OCI-LY1 (cell line): Measurements from ENCODE around the gene DNAAF8.
A peak's percentile ranks its signal among the peaks of the same experiment; 100 is the strongest.

ENCODE experiments used
- H2AFZ ChIP-seq: fragments of 200-600 bp; sonication (generic), shearing (Covaris generic); 2 replicates; pipeline ENCODE4 v1.6.0; 2014; ENCODE audit warnings: antibody characterized with exemption, mild to moderate bottlenecking, low read length
- H3F3A ChIP-seq: fragments of 200-600 bp; sonication (generic), shearing (Covaris generic); 2 replicates; pipeline ENCODE4 v1.6.0; 2014; ENCODE audit warnings: mild to moderate bottlenecking, antibody characterized with exemption, low read length, moderate library complexity; ENCODE audit not compliant: insufficient read depth
- H3K27ac ChIP-seq: fragments of 200-600 bp; sonication (generic); 2 replicates; pipeline ENCODE4 v1.5.1; 2014; ENCODE audit warnings: low read length, mixed run types, mild to moderate bottlenecking, low read depth; ENCODE audit not compliant: poor library complexity, severe bottlenecking
- H3K27me3 ChIP-seq: fragments of 200-600 bp; sonication (generic); 2 replicates; pipeline ENCODE4 v1.6.0; 2014; ENCODE audit warnings: antibody characterized with exemption, mild to moderate bottlenecking, low read length, moderate library complexity; ENCODE audit not compliant: insufficient read depth
- H3K36me3 ChIP-seq: fragments of 200-600 bp; sonication (generic); 2 replicates; pipeline ENCODE4 v1.6.1; 2014; ENCODE audit warnings: mild to moderate bottlenecking, antibody characterized with exemption, low read length, moderate library complexity, mixed read lengths; ENCODE audit not compliant: insufficient read depth
- H3K4me1 ChIP-seq: fragments of 200-600 bp; sonication (generic); 2 replicates; pipeline ENCODE4 v1.5.1; 2014; ENCODE audit warnings: mild to moderate bottlenecking, low read length, moderate library complexity; ENCODE audit not compliant: insufficient read depth, severe bottlenecking
- H3K4me2 ChIP-seq: fragments of 200-600 bp; sonication (generic), shearing (Covaris generic); 2 replicates; pipeline ENCODE4 v1.6.1; 2014; ENCODE audit warnings: low read length
- H3K4me3 ChIP-seq: fragments of 200-600 bp; sonication (generic); 2 replicates; pipeline ENCODE4 v1.5.1; 2014; ENCODE audit warnings: low read length, low read depth, mild to moderate bottlenecking, mixed read lengths; ENCODE audit not compliant: poor library complexity, severe bottlenecking
- H3K79me2 ChIP-seq: fragments of 200-600 bp; shearing (Covaris generic); 2 replicates; pipeline ENCODE4 v1.6.1; 2016; ENCODE audit warnings: mixed run types, low read length, mixed read lengths; ENCODE audit not compliant: insufficient read depth
- H3K9ac ChIP-seq: fragments of 200-600 bp; sonication (generic), shearing (Covaris generic); 2 replicates; pipeline ENCODE4 v1.6.1; 2014; ENCODE audit warnings: mild to moderate bottlenecking, low read length, mixed read lengths
- H3K9me2 ChIP-seq: fragments of 200-600 bp; sonication (generic), shearing (Covaris generic); 2 replicates; pipeline ENCODE4 v1.6.1; 2014; ENCODE audit warnings: low read depth, mild to moderate bottlenecking, low read length, mixed read lengths
- H3K9me3 ChIP-seq: fragments of 200-600 bp; shearing (Covaris generic); 2 replicates; pipeline ENCODE4 v1.6.1; 2014; ENCODE audit warnings: low read length, mixed read lengths
- H4K20me1 ChIP-seq: fragments of 200-600 bp; sonication (generic), shearing (Covaris generic); 2 replicates; pipeline ENCODE4 v1.6.0; 2016; ENCODE audit warnings: mild to moderate bottlenecking, low read length; ENCODE audit not compliant: insufficient read depth
- CTCF ChIP-seq: fragments of 200-600 bp; sonication (generic), shearing (Covaris generic); IDR thresholded peaks from 2 replicates; pipeline ENCODE4 v1.5.1; 2017; ENCODE audit warnings: mild to moderate bottlenecking, antibody characterized with exemption, low read length, moderate library complexity, mixed read lengths
- EZH2 ChIP-seq: fragments of 200-600 bp; sonication (generic), shearing (Covaris generic); IDR thresholded peaks from 2 replicates; pipeline ENCODE4 v1.8.0; 2017; ENCODE audit warnings: borderline replicate concordance, mixed run types, mild to moderate bottlenecking, antibody characterized with exemption, low read length, moderate library complexity, mixed read lengths

DNAAF8 gene

GRCh38 chr16:4692460-4693295 is 41.7 kb upstream of the DNAAF8 start:
- peak overlapping the region; percentile 73 for H3K9ac ChIP-seq

GRCh38 chr16:4693296-4693955 is 40.9 kb upstream of the DNAAF8 start, which contains the start of gene NUDT16L1:
TSS of gene NUDT16L1 (plus strand) at chr16:4693562. CDS start at chr16:4693727, 165 bp downstream.
- Histone ChIP-seq H3K9ac (peak within 1 kb of the TSS; percentile 85), H3K4me3 (peak within 1 kb of the TSS; percentile 85), H4K20me1 (no peaks in the 10 kb centered on the region), H3K4me2 (peak within 1 kb of the TSS; percentile 91), H3K4me1 (peaks cover 21% of the 10 kb centered on the region), H2AFZ (no peak within 1 kb of the TSS), H3K9me2 (no peaks in the 10 kb centered on the region), H3F3A (no peaks in the 10 kb centered on the region; the same call in 1 of the 2 replicates), H3K9me3 (no peaks in the 10 kb centered on the region), H3K27me3 (no peaks in the 10 kb centered on the region), H3K27ac (peak within 1 kb of the TSS; percentile 28), H3K79me2 (no peaks in the 10 kb centered on the region), H3K36me3 (peaks cover 31% of the 10 kb centered on the region; the same call in 1 of the 2 replicates)
- TF ChIP-seq EZH2: no peak
- peak; percentile 14; the same call in 1 of the 2 replicates for TF ChIP-seq CTCF

More at GRCh38 chr16:4692460-4693295, 41.7 kb upstream of the DNAAF8 start:
- Histone ChIP-seq H3K4me2 (peak overlapping the region; percentile 91), H3K36me3 (peaks cover 25% of the 10 kb centered on the region; the same call in 1 of the 2 replicates), H2AFZ (no peak overlapping the region), H3K4me1 (peaks cover 21% of the 10 kb centered on the region), H3K9me2 (no peaks in the 10 kb centered on the region), H3K4me3 (peak overlapping the region; percentile 85), H4K20me1 (no peaks in the 10 kb centered on the region), H3K27ac (no peak overlapping the region), H3K27me3 (no peaks in the 10 kb centered on the region), H3F3A (no peaks in the 10 kb centered on the region; the same call in 1 of the 2 replicates), H3K9me3 (no peaks in the 10 kb centered on the region), H3K79me2 (no peaks in the 10 kb centered on the region)
- TF ChIP-seq CTCF (no peak), EZH2 (no peak)

GRCh38 chr16:4693956-4694641 is 40.2 kb upstream of the DNAAF8 start:
- H3K9me2 ChIP-seq: no peaks in the 10 kb centered on the region
- H3K79me2 ChIP-seq: no peaks in the 10 kb centered on the region
- peak overlapping the region; percentile 85 for H3K9ac ChIP-seq
- H3K27ac ChIP-seq: peak overlapping the region; percentile 28
- H2AFZ ChIP-seq: no peak overlapping the region
- no peaks in the 10 kb centered on the region for H3K27me3 ChIP-seq
- TF ChIP-seq EZH2: no peak
- peak; percentile 3; the same call in 1 of the 2 replicates for TF ChIP-seq CTCF
- H4K20me1 ChIP-seq: no peaks in the 10 kb centered on the region
- peak overlapping the region; percentile 77 for H3K4me2 ChIP-seq
- H3F3A ChIP-seq: no peaks in the 10 kb centered on the region; the same call in 1 of the 2 replicates
- peaks cover 21% of the 10 kb centered on the region for H3K4me1 ChIP-seq
- peak overlapping the region; percentile 85 for H3K4me3 ChIP-seq
- H3K36me3 ChIP-seq: peaks cover 35% of the 10 kb centered on the region; the same call in 1 of the 2 replicates
- H3K9me3 ChIP-seq: no peaks in the 10 kb centered on the region
